ENCODE data around the gene STK10.

DNA sequence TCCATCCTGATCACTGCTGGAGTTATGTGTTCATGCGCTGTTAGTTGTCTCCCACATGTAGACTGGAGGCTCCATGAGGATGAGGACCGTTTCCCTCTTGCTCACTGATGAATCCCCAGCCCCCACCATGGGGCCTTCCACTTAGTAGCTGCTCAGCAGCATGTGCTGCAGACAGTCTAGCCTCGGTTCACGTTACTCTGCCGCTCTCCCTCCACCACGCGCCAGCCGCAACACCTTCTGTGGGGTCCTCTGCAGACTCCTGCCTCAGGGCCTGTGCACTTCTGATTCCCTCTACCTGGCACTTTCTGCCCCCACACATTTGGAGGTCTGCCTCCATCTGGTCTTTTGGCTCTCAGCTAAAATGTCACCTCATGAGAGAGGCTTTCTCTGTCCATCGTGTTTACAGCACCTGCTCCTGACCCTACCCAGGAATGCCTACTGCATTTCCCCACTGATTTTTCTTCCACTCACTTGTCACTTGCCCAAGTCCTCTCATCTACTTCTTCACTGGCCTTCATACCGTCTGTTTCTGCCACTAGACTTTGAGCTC is 36.3 kb downstream of the STK10 start:
- no peak for TF ChIP-seq YY1 (IDR thresholded peaks at IDR 0.05; ENCODE audit: insufficient read depth, insufficient read length)
- TF ChIP-seq SUZ12 (IDR thresholded peaks at IDR 0.05; ENCODE audit: extremely low read depth, insufficient read depth, insufficient read length) = no peak
- TF ChIP-seq ZNF274 (IDR thresholded peaks at IDR 0.05; ENCODE audit: low read depth, low read length) = no peak
